Stimulated activated CD4-positive, alpha-beta T cell treated with anti-CD3 and anti-CD28 coated beads, Interleukin-2, amount 100 ng/mL, for 48 hours (primary cell): ENCODE results near the gene APEH.
"Not testable (repeated sequence)": the region's sequence is repeated elsewhere in the genome, so short reads cannot be mapped to it uniquely, and the experiment has no call there.

Source experiments
- DNase-seq, 2 donors: peaks; one replicate each; pipeline ENCODE4 v3.0.0-alpha.2; 2020

Gene APEH

GRCh38 chr3:49694409-49695070 lies 20.4 kb downstream of the APEH start:
- DNase-seq = not testable (repeated sequence)

GRCh38 chr3:49695350-49696015 lies 21.3 kb downstream of the APEH start:
- DNase-seq = not testable (repeated sequence)

GRCh38 chr3:49699281-49699979 lies 25.3 kb downstream of the APEH start:
- DNase-seq = no peak

- no peak for DNase-seq
Observed at GRCh38 chr3:49700014-49700413, 25.9 kb downstream of the APEH start.

- DNase-seq = no peak
Observed at GRCh38 chr3:49700453-49701128, 26.4 kb downstream of the APEH start.

- no peak for DNase-seq
Observed at GRCh38 chr3:49701388-49702077, 27.4 kb downstream of the APEH start.

GRCh38 chr3:49702672-49703071 lies 28.5 kb downstream of the APEH start:
- no peak for DNase-seq

- peak; percentile 51 to 56 for DNase-seq
Observed at GRCh38 chr3:49703443-49703927, 29.3 kb downstream of the APEH start.

GRCh38 chr3:49703956-49704355 lies 29.8 kb downstream of the APEH start:
- DNase-seq = no peak

GRCh38 chr3:49704629-49705028 lies 30.5 kb downstream of the APEH start:
- DNase-seq = no peak

- no peak for DNase-seq
Observed at GRCh38 chr3:49705390-49705960, 31.3 kb downstream of the APEH start.

GRCh38 chr3:49706456-49707112 lies 32.4 kb downstream of the APEH start:
- no peak for DNase-seq

GRCh38 chr3:49707113-49707480 lies 32.9 kb downstream of the APEH start:
- no peak for DNase-seq

GRCh38 chr3:49709852-49710251 lies 35.7 kb downstream of the APEH start:
- no peak for DNase-seq

- no peak for DNase-seq
Observed at GRCh38 chr3:49711489-49711888, 37.3 kb downstream of the APEH start.

- DNase-seq = no peak
Observed at GRCh38 chr3:49712166-49712565, 38.0 kb downstream of the APEH start.

- no peak for DNase-seq
Observed at GRCh38 chr3:49712631-49713317, 38.6 kb downstream of the APEH start.

GRCh38 chr3:49713336-49714105 lies 39.4 kb downstream of the APEH start:
- no peak for DNase-seq

GRCh38 chr3:49714728-49715550 lies 40.8 kb downstream of the APEH start:
- DNase-seq = no peak
